Astrocyte of the spinal cord (primary cell): ENCODE results near the gene PHC3.

Experiments
- DNase-seq: peaks from one replicate; pipeline ENCODE4 v3.0.0; 2011; ENCODE audit warnings: low read depth, low spot score
- H3K4me3 ChIP-seq: 2 replicates; pipeline ENCODE4 v1.5.1; 2011; ENCODE audit warnings: low read depth, mild to moderate bottlenecking, low read length, moderate library complexity
- in situ Hi-C: cut with HindIII; loops from 2 replicates; pipeline ENCODE4 v1.10.0; 2017; ENCODE audit warnings: low sequenced_read_pairs
- TF ChIP-seq, protein P1 (sequence below): IDR thresholded peaks from 2 replicates; pipeline ENCODE4 v1.5.1; 2012; ENCODE audit warnings: low read depth, mild to moderate bottlenecking, low read length, inconsistent platforms

Gene PHC3

DNA sequence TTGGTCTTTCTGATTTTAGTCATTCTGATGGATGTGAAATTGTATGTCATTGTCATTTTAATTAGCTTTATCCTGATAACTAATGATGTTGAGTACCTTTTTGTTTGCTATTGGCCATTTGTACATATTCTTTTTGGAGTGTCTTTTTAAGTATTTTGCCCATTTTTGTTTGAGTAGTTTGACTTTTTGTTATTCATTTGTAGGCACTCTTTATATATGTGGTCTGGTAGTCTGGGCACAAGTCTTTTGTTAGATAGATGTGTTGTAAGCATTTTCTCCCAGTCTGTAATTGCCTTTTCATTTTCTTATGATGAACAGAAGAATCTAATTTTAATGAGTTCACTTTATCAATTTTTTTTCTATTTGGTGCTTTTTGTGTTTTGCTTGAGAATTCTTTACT is 129.1 kb downstream of the PHC3 start:
- DNase-seq = no peak
- in situ Hi-C loops = no loop called here
- TF ChIP-seq, protein P1, sequence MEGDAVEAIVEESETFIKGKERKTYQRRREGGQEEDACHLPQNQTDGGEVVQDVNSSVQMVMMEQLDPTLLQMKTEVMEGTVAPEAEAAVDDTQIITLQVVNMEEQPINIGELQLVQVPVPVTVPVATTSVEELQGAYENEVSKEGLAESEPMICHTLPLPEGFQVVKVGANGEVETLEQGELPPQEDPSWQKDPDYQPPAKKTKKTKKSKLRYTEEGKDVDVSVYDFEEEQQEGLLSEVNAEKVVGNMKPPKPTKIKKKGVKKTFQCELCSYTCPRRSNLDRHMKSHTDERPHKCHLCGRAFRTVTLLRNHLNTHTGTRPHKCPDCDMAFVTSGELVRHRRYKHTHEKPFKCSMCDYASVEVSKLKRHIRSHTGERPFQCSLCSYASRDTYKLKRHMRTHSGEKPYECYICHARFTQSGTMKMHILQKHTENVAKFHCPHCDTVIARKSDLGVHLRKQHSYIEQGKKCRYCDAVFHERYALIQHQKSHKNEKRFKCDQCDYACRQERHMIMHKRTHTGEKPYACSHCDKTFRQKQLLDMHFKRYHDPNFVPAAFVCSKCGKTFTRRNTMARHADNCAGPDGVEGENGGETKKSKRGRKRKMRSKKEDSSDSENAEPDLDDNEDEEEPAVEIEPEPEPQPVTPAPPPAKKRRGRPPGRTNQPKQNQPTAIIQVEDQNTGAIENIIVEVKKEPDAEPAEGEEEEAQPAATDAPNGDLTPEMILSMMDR = no peak
- H3K4me3 ChIP-seq = no peak overlapping the region

DNA sequence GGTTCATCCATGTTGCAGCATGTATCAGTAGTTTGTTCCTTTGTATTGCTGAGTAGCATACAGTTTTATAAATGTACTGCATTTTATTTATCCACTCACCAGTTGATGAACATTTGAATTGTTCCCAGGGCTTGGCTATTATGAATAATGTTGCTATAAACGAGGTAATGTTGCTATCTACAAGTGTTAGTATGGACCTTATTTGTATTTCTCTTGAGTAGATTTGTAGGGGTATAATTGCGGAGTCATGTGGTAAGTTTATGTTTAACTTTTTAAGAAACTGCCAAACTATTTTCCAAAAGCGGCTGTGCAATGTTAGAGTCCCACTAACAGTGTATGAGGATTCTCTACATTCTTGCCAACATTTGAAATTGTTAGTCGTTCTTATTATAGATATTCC is 130.8 kb downstream of the PHC3 start:
- H3K4me3 ChIP-seq = no peak overlapping the region
- TF ChIP-seq, protein P1 = no peak
- DNase-seq = no peak
- in situ Hi-C loops = no loop called here

DNA sequence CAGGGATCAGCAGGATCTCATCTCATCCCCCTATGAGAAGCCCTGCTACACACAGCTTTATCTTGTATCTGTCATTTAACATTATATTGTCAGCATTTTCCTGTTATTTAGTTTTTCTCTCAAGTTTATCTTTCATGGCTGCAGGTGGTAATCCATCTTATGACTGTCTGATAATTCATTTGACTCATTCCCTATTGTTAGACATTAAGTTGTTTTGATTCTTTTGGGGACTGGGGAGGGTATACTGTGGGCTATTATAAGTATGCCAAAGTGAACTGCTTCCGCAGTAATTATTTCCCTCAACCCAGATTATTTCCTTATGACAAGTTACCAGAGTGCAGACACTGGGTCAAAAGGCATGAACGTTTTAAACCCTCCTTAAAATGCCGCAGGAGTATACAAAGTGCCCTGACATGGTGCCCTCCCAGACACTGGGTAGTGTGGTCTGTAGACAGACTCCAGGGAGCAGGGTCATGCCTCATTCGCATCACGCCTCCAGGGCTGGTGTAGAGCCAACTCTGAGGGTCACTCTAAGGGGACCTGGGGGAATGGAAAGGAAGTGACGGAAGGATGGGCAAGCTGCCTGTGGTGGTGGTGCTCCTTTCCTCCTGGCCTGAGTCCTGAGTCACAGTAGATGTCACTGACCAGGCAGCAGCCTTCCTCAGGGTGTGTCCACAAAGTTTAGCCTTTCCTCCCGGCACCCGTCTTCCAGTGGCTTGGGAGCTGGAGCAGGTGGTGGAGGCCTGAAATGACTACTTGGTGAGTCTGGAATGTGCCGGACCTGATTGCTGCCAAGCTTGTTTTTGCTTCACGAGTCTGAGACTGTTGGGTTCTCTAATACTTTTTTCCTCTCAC is 132.2 kb downstream of the PHC3 start:
- in situ Hi-C loops = no loop called here
- TF ChIP-seq, protein P1 = no peak
- DNase-seq = no peak
- H3K4me3 ChIP-seq = no peak overlapping the region

DNA sequence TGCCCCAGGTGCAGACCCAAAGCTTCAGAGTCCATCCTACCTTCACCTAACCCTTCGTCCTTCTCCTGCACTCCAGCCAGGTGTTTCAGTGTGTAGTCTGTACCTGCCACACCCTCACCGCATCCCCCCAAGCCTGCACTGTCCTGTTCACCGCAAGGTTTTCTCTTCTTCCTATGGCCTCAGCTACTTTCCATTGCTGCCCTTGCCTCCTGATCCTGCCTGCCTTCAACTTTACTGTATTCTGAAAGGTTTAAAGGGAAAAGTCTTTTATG is 134.5 kb downstream of the PHC3 start:
- in situ Hi-C loops = no loop called here
- no peak overlapping the region for H3K4me3 ChIP-seq
- TF ChIP-seq, protein P1 = no peak
- DNase-seq = no peak

DNA sequence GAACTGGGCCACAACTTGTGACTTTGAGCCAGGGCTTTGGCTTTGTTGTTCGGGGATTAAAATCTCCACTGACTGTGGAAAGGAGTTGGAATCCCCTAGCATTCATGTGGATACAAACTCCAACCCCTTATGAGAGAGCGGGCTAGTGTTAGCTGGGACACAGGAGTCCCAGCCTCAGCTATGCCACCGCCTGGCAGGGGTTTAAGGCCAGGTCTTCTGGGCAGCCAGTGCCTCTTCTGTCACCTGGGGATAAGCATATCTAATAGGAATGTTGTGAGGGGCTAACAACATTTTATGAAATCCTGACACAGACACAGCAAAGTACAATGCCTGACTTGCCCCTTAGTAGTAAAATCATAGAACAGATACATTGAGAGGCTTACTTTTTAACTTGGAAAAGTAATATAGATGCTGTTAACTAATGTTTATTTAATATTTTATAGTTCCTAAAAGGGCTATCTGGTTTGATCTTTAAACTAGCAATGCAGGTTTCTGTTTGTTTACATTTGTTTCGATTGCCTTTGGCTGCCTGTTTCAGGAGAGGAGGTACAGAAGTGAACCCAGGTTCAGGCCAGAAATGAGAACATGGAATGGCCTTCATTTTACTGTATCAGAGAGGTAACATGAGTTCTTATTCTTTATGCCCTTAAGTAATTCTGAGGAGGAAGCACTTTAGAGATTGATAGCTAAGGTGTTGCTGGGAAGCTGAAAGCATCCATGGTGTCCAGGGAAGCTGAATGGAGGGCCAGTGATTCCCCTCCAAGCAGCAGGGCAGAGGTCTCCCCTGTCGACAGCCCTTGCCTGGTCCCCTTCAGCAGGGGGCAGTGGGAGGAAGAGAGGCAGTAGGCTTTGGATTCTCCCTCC is 135.0 kb downstream of the PHC3 start:
- TF ChIP-seq, protein P1 = no peak
- no peak for DNase-seq
- no peak overlapping the region for H3K4me3 ChIP-seq
- in situ Hi-C loops = no loop called here

DNA sequence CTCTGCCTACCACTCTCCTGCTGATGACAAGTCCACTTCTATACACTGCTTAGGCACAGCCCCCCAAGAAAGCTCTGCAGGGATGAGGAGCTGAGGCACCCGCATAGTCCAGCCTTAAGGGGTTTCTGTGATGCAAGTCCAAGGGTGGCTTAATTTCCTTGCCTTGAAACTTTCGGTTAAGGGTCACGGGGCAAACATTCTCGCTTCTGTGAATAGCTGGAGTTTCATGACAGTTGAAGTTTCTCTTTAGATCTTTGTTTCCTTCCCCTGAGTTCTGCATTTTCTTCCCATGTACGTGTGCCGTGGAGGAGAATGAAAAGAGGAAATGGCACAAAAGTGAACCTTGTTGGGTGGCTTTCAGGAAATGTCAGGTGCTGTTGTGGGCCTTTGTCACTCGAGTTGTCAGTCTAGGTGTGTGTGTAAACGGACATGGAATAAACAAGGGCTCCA is 136.7 kb downstream of the PHC3 start:
- in situ Hi-C loops = no loop called here
- no peak for DNase-seq
- TF ChIP-seq, protein P1 = no peak
- H3K4me3 ChIP-seq = no peak overlapping the region
